Keratinocyte (primary cell): ENCODE data around the gene CLSTN2. TPM values are rescaled to one million over a fixed set of nuclear protein-coding genes. Genes with fewer than 3 reads are reported as not detected.
A peak's percentile ranks its signal among the peaks of the same experiment; 100 is the strongest.

Source experiments
- DNase-seq: peaks from one replicate; pipeline ENCODE4 v3.0.0-alpha.2; 2011; ENCODE audit warnings: low read depth, missing footprints, low spot score
- FAIRE-seq: peaks from 2 replicates; lab custom pipeline; 2011; peaks lifted over from hg19 to GRCh38; lab: Jason Lieb, UNC
- H2AFZ ChIP-seq: 2 replicates; pipeline ENCODE4 v1.6.0; 2012; ENCODE audit warnings: low read length, control low read depth, inconsistent platforms; ENCODE audit not compliant: control insufficient read depth
- H3K27ac ChIP-seq: 2 replicates; pipeline ENCODE4 v1.5.1; 2011; ENCODE audit warnings: low read length; ENCODE audit not compliant: control insufficient read depth, insufficient read depth
- H3K27me3 ChIP-seq: 3 replicates; pipeline ENCODE4 v1.6.0; 2011; ENCODE audit warnings: low read length; ENCODE audit not compliant: control insufficient read depth, insufficient read depth; ENCODE audit errors: extremely low read depth
- H3K36me3 ChIP-seq, 2 experiments: 2 replicates in 1 of 2; 3 replicates in 1 of 2; pipeline ENCODE4 v1.5.1; 2011; ENCODE audit warnings: low read length in 2 of 2, mild to moderate bottlenecking in 1 of 2; ENCODE audit not compliant: control insufficient read depth in 2 of 2, insufficient read depth in 2 of 2; ENCODE audit errors: extremely low read depth in 1 of 2
- H3K4me1 ChIP-seq: 3 replicates; pipeline ENCODE4 v1.5.1; 2011; ENCODE audit warnings: low read length; ENCODE audit not compliant: control insufficient read depth, insufficient read depth; ENCODE audit errors: extremely low read depth
- H3K4me2 ChIP-seq: 3 replicates; pipeline ENCODE4 v1.6.0; 2011; ENCODE audit warnings: low read depth, low read length; ENCODE audit not compliant: control insufficient read depth, insufficient read depth; ENCODE audit errors: extremely low read depth
- H3K4me3 ChIP-seq, 3 experiments: fragments of 200-600 bp in 1 of 3; sonication (generic) in 1 of 3; 2 replicates in 2 of 3; 3 replicates in 1 of 3; pipeline ENCODE4 v1.5.1; 2011 to 2016; ENCODE audit warnings: low read length in 3 of 3, mild to moderate bottlenecking in 3 of 3, control low read depth in 2 of 3, inconsistent platforms in 1 of 3, low read depth in 1 of 3, mixed read lengths in 1 of 3, mixed run types in 1 of 3, moderate library complexity in 1 of 3; ENCODE audit not compliant: control insufficient read depth in 2 of 3, insufficient read depth in 2 of 3; ENCODE audit errors: extremely low read depth in 1 of 3
- H3K79me2 ChIP-seq: 2 replicates; pipeline ENCODE4 v1.6.0; 2012; ENCODE audit warnings: low read length; ENCODE audit not compliant: control insufficient read depth, insufficient read depth
- H3K9ac ChIP-seq: 3 replicates; pipeline ENCODE4 v1.6.0; 2011; ENCODE audit warnings: low read length; ENCODE audit not compliant: control insufficient read depth, insufficient read depth; ENCODE audit errors: extremely low read depth
- H3K9me1 ChIP-seq: 3 replicates; pipeline ENCODE4 v1.6.0; 2011; ENCODE audit warnings: low read length; ENCODE audit not compliant: control insufficient read depth, insufficient read depth; ENCODE audit errors: extremely low read depth
- H3K9me3 ChIP-seq: 2 replicates; pipeline ENCODE4 v1.5.1; 2012; ENCODE audit warnings: low read depth, low read length; ENCODE audit not compliant: control insufficient read depth
- H4K20me1 ChIP-seq: 3 replicates; pipeline ENCODE4 v1.6.0; 2011; ENCODE audit warnings: low read length; ENCODE audit not compliant: control insufficient read depth, insufficient read depth; ENCODE audit errors: extremely low read depth
- CTCF ChIP-seq, 3 experiments: IDR thresholded peaks in 1 of 3; conservative IDR thresholded peaks in 1 of 3; optimal IDR thresholded peaks in 1 of 3; 2 replicates in 2 of 3; 3 replicates in 1 of 3; pipeline versions ENCODE3 to v1.5.1; 2011; ENCODE audit warnings: low read length in 3 of 3, mild to moderate bottlenecking in 3 of 3, moderate library complexity in 2 of 3, control low read depth in 1 of 3, inconsistent platforms in 1 of 3; ENCODE audit not compliant: insufficient read depth in 2 of 3; ENCODE audit errors: extremely low read depth in 1 of 3
- EZH2 ChIP-seq: IDR thresholded peaks from one replicate; pipeline ENCODE4 v1.6.1; 2012; ENCODE audit warnings: inconsistent platforms, mild to moderate bottlenecking, low read length, moderate library complexity
- dilution Hi-C: fragments of 300-500 bp; cut with MboI; formaldehyde crosslinking; loops from one replicate; pipeline ENCODE4 v1.7.0; 2020; ENCODE audit warnings: low sequenced_read_pairs; ENCODE audit not compliant: extremely low pct_ligation_motif_present
- polyA plus RNA-seq, 5 experiments: library from polyadenylated mRNA; depleted of rRNA in 3 of 5; stranded (reverse) in 3 of 5; stranded (forward) in 1 of 5; unstranded in 1 of 5; fragments of >200 nt; gene quantifications; 1 replicate in 1 of 5; 2 replicates in 3 of 5; 3 replicates in 1 of 5; pipeline versions ENCODE4 v1.2.1 to v1.2.3, GENCODE V29; 2011 to 2012; ENCODE audit warnings: missing spikeins in 2 of 5, low read depth in 1 of 5, low replicate concordance in 1 of 5

The CLSTN2 gene
- polyA plus RNA-seq, 1 donor (not counting 4 experiments of a cell fraction or from before 2014, with no cell fraction given): 0.09 TPM

DNA sequence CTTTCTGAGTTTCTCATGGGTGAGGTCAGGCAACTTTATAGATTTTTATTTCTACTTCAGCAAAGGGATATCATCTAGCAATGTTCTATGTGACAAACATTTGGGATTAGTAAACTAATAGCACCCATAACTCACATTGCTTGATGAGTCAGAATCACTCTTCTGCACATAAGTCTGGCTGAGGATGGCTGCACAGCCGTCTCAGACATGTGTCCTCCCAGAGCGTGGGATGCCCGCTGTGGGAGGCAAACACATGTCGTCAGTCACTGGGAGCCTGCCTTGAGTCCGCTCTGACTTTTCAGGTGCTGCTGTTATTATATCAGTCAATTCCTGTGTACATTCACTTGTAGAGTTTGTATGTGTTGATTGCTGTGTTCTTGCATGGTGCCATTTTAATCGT is 512.2 kb downstream of the CLSTN2 start:
- Histone ChIP-seq H3K79me2 (no peaks in the 10 kb centered on the region), H3K36me3 (no peaks in the 10 kb centered on the region), H2AFZ (no peak overlapping the region), H3K9me3 (no peaks in the 10 kb centered on the region), H3K4me1 (no peaks in the 10 kb centered on the region), H3K27me3 (no peaks in the 10 kb centered on the region), H3K4me2 (no peak overlapping the region), H3K9me1 (no peaks in the 10 kb centered on the region), H3K27ac (no peak overlapping the region), H4K20me1 (no peaks in the 10 kb centered on the region), H3K9ac (no peak overlapping the region), H3K4me3 (no peak overlapping the region)
- no peak for TF ChIP-seq EZH2
- no peak for TF ChIP-seq CTCF (optimal IDR thresholded peaks at IDR 0.05 in 1 of 3, IDR thresholded peaks at IDR 0.05 in 1 of 3, conservative IDR thresholded peaks at IDR 0.05 in 1 of 3; ENCODE audit: extremely low read depth in 1 of 3, insufficient read depth in 2 of 3, low read length in 3 of 3)
- FAIRE-seq (peak; percentile 20), DNase-seq (no peak)
- dilution Hi-C loops: no loop called here

DNA sequence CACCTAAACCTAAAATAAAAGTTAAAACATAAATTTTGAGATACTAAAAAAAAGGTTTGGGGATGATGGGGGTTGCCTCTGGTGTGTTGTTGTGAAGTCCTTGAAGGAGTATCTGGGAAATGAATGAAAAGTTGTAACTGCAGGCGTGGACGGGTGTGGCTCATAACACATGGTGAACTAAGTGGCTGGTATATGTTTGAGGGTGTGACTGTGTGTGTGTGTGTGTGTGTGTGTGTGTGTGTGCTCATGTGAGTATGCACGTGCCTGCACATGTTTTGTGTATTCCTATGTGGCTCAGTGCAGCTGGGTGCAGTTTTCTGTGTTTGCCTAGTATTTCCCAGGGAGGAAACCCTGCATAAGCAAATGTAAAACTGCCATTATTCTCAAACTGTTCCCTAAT is 513.0 kb downstream of the CLSTN2 start:
- Histone ChIP-seq H3K4me1 (no peaks in the 10 kb centered on the region), H3K9me1 (no peaks in the 10 kb centered on the region), H3K9me3 (no peaks in the 10 kb centered on the region), H3K4me2 (no peak overlapping the region), H3K9ac (no peak overlapping the region), H3K27me3 (no peaks in the 10 kb centered on the region), H3K4me3 (no peak overlapping the region), H3K36me3 (no peaks in the 10 kb centered on the region), H3K27ac (no peak overlapping the region), H4K20me1 (no peaks in the 10 kb centered on the region), H3K79me2 (no peaks in the 10 kb centered on the region), H2AFZ (no peak overlapping the region)
- DNase-seq (no peak), FAIRE-seq (no peak)
- dilution Hi-C loops: no loop called here
- TF ChIP-seq CTCF (optimal IDR thresholded peaks at IDR 0.05 in 1 of 3, IDR thresholded peaks at IDR 0.05 in 1 of 3, conservative IDR thresholded peaks at IDR 0.05 in 1 of 3; ENCODE audit: extremely low read depth in 1 of 3, insufficient read depth in 2 of 3, low read length in 3 of 3): no peak
- no peak for TF ChIP-seq EZH2
